K562 (cell line): ENCODE data around the gene FBXL13. TPM values are rescaled to one million over a fixed set of nuclear protein-coding genes. Genes with fewer than 3 reads are reported as not detected.

Experiments
- ATAC-seq: fragments of 200-7000 bp; cut with Tn5 transposase; 3 replicates; pipeline ENCODE4 v1.9.1; 2020; ENCODE audit warnings: moderate library complexity
- BruUV-seq: library from RNA; stranded (reverse); fragments of 400-500 nt; replicated peaks from 2 replicates; lab custom pipeline; 2021; lab: Mats Ljungman, UMichigan
- CTCF ChIA-PET: fragments of 300-600 bp; formaldehyde crosslinking; extraction: SDS; loops from one replicate; lab custom pipeline; 2021; ENCODE audit warnings: low intra/inter-chr PET ratio; lab: Yijun Ruan, JAX
- POLR2A ChIA-PET: fragments of 300-600, 350-650 bp; sonication (Branson Sonifier 250); formaldehyde crosslinking; extraction: SDS; loops from one replicate; lab custom pipeline; 2021; ENCODE audit warnings: antibody characterized with exemption, inconsistent platforms; lab: Yijun Ruan, JAX
- DNase-seq, 4 experiments: peaks; one replicate each; pipeline versions ENCODE4 v3.0.0 to v3.0.0-alpha.2; 2011 to 2018; ENCODE audit warnings: low spot score in 3 of 4, mixed read lengths in 3 of 4; ENCODE audit errors: extremely low read depth in 1 of 4
- FAIRE-seq: peaks from 2 replicates; lab custom pipeline; 2011; peaks lifted over from hg19 to GRCh38; lab: Jason Lieb, UNC
- H2AFZ ChIP-seq: 2 replicates; pipeline ENCODE4 v1.6.0; 2011; ENCODE audit warnings: low read depth, low read length, control low read depth, inconsistent platforms
- H3K27ac ChIP-seq: fragments of 200-600 bp; 3 replicates; pipeline ENCODE4 v1.8.0; 2011; ENCODE audit warnings: low read depth, mild to moderate bottlenecking, control low read depth, inconsistent platforms, low read length, moderate library complexity, mixed read lengths; ENCODE audit errors: extremely low read depth
- H3K27me3 ChIP-seq, 2 experiments: fragments of 300-600 bp in 1 of 2; 2 replicates in 1 of 2; 3 replicates in 1 of 2; pipeline versions ENCODE4 v1.6.0 to v1.8.0; 2011; ENCODE audit warnings: inconsistent platforms in 2 of 2, low read length in 2 of 2, mild to moderate bottlenecking in 1 of 2, mixed read lengths in 1 of 2, moderate library complexity in 1 of 2; ENCODE audit not compliant: control insufficient read depth in 2 of 2, insufficient read depth in 2 of 2
- H3K36me3 ChIP-seq: fragments of 300-600 bp; 3 replicates; pipeline ENCODE4 v1.8.0; 2011; ENCODE audit warnings: mild to moderate bottlenecking, low read length, inconsistent platforms; ENCODE audit not compliant: control insufficient read depth, insufficient read depth
- H3K4me1 ChIP-seq, 2 experiments: fragments of 200-600 bp in 1 of 2; replicated peaks in 1 of 2; 2 replicates in 1 of 2; 3 replicates in 1 of 2; pipeline versions ENCODE4 v1.5.1 to v1.8.0; 2011; ENCODE audit warnings: inconsistent platforms in 2 of 2, low read length in 2 of 2, mild to moderate bottlenecking in 1 of 2, mixed read lengths in 1 of 2, moderate library complexity in 1 of 2; ENCODE audit not compliant: control insufficient read depth in 2 of 2, insufficient read depth in 2 of 2
- H3K4me2 ChIP-seq: 2 replicates; pipeline ENCODE4 v1.6.1; 2011; ENCODE audit warnings: low read length, control low read depth, inconsistent platforms, mixed read lengths; ENCODE audit not compliant: insufficient read depth
- H3K4me3 ChIP-seq: fragments of 200-600 bp; sonication (generic), shearing (Covaris generic); 2 replicates; pipeline ENCODE4 v1.5.1; 2016; ENCODE audit warnings: control low read depth, inconsistent platforms
- H3K79me2 ChIP-seq: fragments of 200-600 bp; 3 replicates; pipeline ENCODE4 v1.8.0; 2011; ENCODE audit warnings: low read length, inconsistent platforms; ENCODE audit not compliant: control insufficient read depth, insufficient read depth
- H3K9ac ChIP-seq, 2 experiments: 2 replicates each; pipeline versions ENCODE4 v1.6.0 to v1.6.1; 2011; ENCODE audit warnings: low read depth in 2 of 2, low read length in 2 of 2, control low read depth in 1 of 2, inconsistent platforms in 1 of 2, mild to moderate bottlenecking in 1 of 2, mixed read lengths in 1 of 2; ENCODE audit not compliant: insufficient read depth in 1 of 2
- H3K9me1 ChIP-seq: one replicate; pipeline ENCODE4 v1.6.0; 2011; ENCODE audit warnings: inconsistent platforms, mild to moderate bottlenecking, low read length, moderate library complexity; ENCODE audit not compliant: control insufficient read depth, insufficient read depth
- H3K9me3 ChIP-seq: replicated peaks from 2 replicates; pipeline ENCODE4 v1.5.1; 2011; ENCODE audit warnings: low read depth, low read length, inconsistent platforms; ENCODE audit not compliant: control insufficient read depth, insufficient read depth
- H4K20me1 ChIP-seq: replicated peaks from 2 replicates; pipeline ENCODE4 v1.6.1; 2011; ENCODE audit warnings: low read length, inconsistent platforms, mixed read lengths; ENCODE audit not compliant: control insufficient read depth, insufficient read depth
- ARHGAP35 ChIP-seq: fragments of 450-650 bp; IDR thresholded peaks from 2 replicates; pipeline ENCODE4 v1.6.1; 2018; ENCODE audit not compliant: partially characterized antibody
- ARID1B ChIP-seq: fragments of 450-650 bp; IDR thresholded peaks from 2 replicates; pipeline ENCODE4 v1.6.1; 2016; ENCODE audit warnings: antibody characterized with exemption, mild to moderate bottlenecking, inconsistent platforms
- CHAMP1 ChIP-seq: fragments of 450-650 bp; IDR thresholded peaks from 2 replicates; pipeline ENCODE4 v1.6.1; 2016; ENCODE audit warnings: mild to moderate bottlenecking
- FIP1L1 ChIP-seq: fragments of 200-400 bp; formaldehyde crosslinking; IDR thresholded peaks from 2 replicates; pipeline ENCODE4 v1.6.1; 2018; ENCODE audit warnings: mild to moderate bottlenecking, low read depth, low read length; ENCODE audit not compliant: poor library complexity, severe bottlenecking
- HNRNPLL ChIP-seq: fragments of 200-400 bp; formaldehyde crosslinking; IDR thresholded peaks from 2 replicates; pipeline ENCODE4 v1.6.1; 2017; ENCODE audit warnings: low read length, low read depth, mild to moderate bottlenecking; ENCODE audit not compliant: poor library complexity, severe bottlenecking
- TAF1 ChIP-seq: IDR thresholded peaks from 2 replicates; pipeline ENCODE4 v1.6.1; 2011; ENCODE audit warnings: mild to moderate bottlenecking, low read length, moderate library complexity; ENCODE audit not compliant: insufficient read depth, control insufficient read depth, severe bottlenecking; ENCODE audit errors: extremely low read depth
- TCF3 ChIP-seq: sonication (generic); formaldehyde crosslinking; IDR thresholded peaks from 2 replicates; pipeline ENCODE4 v1.4.0; 2020; ENCODE audit warnings: mild to moderate bottlenecking, missing genetic modification reagents
- TFAP4 ChIP-seq: sonication (generic); formaldehyde crosslinking; IDR thresholded peaks from 2 replicates; pipeline ENCODE4 v1.8.0; 2022; ENCODE audit warnings: missing genetic modification reagents, mild to moderate bottlenecking, moderate library complexity, borderline replicate concordance
- ZBED1 ChIP-seq: IDR thresholded peaks from 2 replicates; pipeline ENCODE4 v1.6.1; 2014
- WGBS: fragments of 100-300 bp; shearing (Covaris generic); methylation state at CpG from one replicate; pipeline ENCODE4 v1.1.6; 2016; ENCODE audit warnings: low coverage, mixed read lengths; ENCODE audit not compliant: insufficient coverage; ENCODE audit errors: missing lambda C conversion rate; 5-methylcytosine and 5-hydroxymethylcytosine counted together
- in situ Hi-C: fragments of 300-500 bp; cut with MboI; formaldehyde crosslinking; loops from 4 replicates; pipeline ENCODE4 v1.15.0; 2018; ENCODE audit warnings: inconsistent platforms, mixed read lengths
- intact Hi-C: fragments of 100-400 bp; cut with micrococcal nuclease; formaldehyde crosslinking; loops from 2 replicates; pipeline ENCODE4 v1.14.2; 2022
- polyA plus RNA-seq, 8 experiments: library from polyadenylated mRNA; depleted of rRNA in 4 of 8; stranded (reverse) in 5 of 8; unstranded in 3 of 8; fragments of >200 nt; fragmentation: Nextera tagmentation in 2 of 8; fragmentation: Illumina TruSeq in 1 of 8; extraction: Ambion mirVana in 2 of 8; extraction: Trizol in 1 of 8; gene quantifications; 2 replicates each; pipeline versions ENCODE4 v1.2.1 to v1.2.3, GENCODE V29; 2011 to 2014; ENCODE audit warnings: inconsistent platforms in 1 of 8, missing spikeins in 1 of 8
- total RNA-seq, 7 experiments: library from RNA; depleted of rRNA in 6 of 7; stranded (reverse); fragments of >200 nt in 6 of 7; fragmentation: Illumina TruSeq in 2 of 7; extraction: Trizol in 2 of 7; gene quantifications; 2 replicates each; pipeline versions ENCODE4 v1.2.1 to v1.2.3, GENCODE V29; 2011 to 2021; ENCODE audit warnings: low replicate concordance in 1 of 7
- TF ChIP-seq, protein P1 (sequence below): sonication (generic); formaldehyde crosslinking; IDR thresholded peaks from 2 replicates; pipeline ENCODE4 v1.8.1; 2023; ENCODE audit warnings: mild to moderate bottlenecking, missing genetic modification reagents, moderate library complexity
- TF ChIP-seq, protein P2 (sequence below), 2 experiments: fragments of 150-350 bp in 1 of 2; IDR thresholded peaks; 2 replicates each; pipeline ENCODE4 v1.6.1; 2012 to 2016; ENCODE audit warnings: low read depth in 2 of 2, low read length in 2 of 2, mild to moderate bottlenecking in 1 of 2, moderate library complexity in 1 of 2

FBXL13 gene
- total and polyA plus RNA-seq, 9 of the 15 experiments (the other 6 are each of a cell fraction or from before 2014, with no cell fraction given), result 16.3 to 55.0 (median 25.4) TPM

DNA sequence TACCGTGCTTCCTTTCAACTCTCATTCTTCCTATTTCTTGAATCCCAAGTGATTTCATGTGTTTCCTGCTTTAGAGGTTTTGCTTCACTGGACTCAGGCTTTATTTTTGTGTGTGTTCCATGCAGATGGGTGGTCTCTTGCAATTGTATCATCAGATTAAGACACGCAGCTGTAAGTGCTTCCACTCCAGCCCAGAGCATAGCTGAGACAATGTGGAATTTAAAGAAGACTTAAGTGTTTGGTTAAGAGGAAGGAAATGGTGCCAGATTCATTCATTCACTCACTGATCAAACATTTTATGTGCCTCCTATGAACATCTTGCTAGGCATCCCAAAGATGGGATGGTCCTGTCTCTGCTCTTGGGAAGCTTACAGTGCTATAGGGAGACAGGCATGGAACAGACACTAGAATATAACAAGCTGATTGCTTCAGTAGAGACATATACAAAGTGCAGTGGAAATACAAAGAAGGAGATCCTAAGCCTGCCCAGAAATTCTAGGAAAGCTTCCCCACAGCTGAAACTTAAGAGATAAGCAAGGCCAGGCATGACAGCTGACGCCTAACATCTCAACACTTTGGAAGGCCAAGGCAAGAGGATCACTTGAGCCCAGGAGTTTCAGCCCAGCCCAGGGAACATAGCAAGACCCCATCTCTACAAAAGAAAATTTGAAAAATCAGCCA, 207.9 kb downstream of the FBXL13 start:
- no peak overlapping the region; the same call in 1 of the 2 replicates for H3K4me2 ChIP-seq
- no peaks in the 10 kb centered on the region for H3K9me3 ChIP-seq
- 59% methylated on average over 3 of the region's 3 CpGs for WGBS
- no TSS peak for BruUV-seq
- ATAC-seq (peak; percentile 29), DNase-seq (peak in 1 of 4 experiments; percentile 25), FAIRE-seq (no peak)
- no peaks in the 10 kb centered on the region for H3K79me2 ChIP-seq
- no peaks in the 10 kb centered on the region for H3K4me1 ChIP-seq
- CTCF ChIA-PET, result no interaction called here
- H3K27me3 ChIP-seq, result no peaks in the 10 kb centered on the region
- no peaks in the 10 kb centered on the region for H3K9me1 ChIP-seq
- intact Hi-C loops (no loop called here), in situ Hi-C loops (no loop called here)
- H4K20me1 ChIP-seq, result no peaks in the 10 kb centered on the region
- POLR2A ChIA-PET, result no interaction called here
- no peak overlapping the region for H3K27ac ChIP-seq
- H3K9ac ChIP-seq, result no peak overlapping the region
- no peak overlapping the region for H3K4me3 ChIP-seq
- peak; percentile 40; the same call in 1 of the 2 replicates for TF ChIP-seq TFAP4 (CRISPR knock-in tag)
- TF ChIP-seq ARID1B, result 0 out of 2 replicates have a peak, but pooled peaks have one; percentile 14
- no peak for TF ChIP-seq FIP1L1
- no peak for TF ChIP-seq HNRNPLL
- no peak for TF ChIP-seq TAF1
- TF ChIP-seq, protein P1, sequence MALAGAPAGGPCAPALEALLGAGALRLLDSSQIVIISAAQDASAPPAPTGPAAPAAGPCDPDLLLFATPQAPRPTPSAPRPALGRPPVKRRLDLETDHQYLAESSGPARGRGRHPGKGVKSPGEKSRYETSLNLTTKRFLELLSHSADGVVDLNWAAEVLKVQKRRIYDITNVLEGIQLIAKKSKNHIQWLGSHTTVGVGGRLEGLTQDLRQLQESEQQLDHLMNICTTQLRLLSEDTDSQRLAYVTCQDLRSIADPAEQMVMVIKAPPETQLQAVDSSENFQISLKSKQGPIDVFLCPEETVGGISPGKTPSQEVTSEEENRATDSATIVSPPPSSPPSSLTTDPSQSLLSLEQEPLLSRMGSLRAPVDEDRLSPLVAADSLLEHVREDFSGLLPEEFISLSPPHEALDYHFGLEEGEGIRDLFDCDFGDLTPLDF, result no peak
- TF ChIP-seq, protein P2, sequence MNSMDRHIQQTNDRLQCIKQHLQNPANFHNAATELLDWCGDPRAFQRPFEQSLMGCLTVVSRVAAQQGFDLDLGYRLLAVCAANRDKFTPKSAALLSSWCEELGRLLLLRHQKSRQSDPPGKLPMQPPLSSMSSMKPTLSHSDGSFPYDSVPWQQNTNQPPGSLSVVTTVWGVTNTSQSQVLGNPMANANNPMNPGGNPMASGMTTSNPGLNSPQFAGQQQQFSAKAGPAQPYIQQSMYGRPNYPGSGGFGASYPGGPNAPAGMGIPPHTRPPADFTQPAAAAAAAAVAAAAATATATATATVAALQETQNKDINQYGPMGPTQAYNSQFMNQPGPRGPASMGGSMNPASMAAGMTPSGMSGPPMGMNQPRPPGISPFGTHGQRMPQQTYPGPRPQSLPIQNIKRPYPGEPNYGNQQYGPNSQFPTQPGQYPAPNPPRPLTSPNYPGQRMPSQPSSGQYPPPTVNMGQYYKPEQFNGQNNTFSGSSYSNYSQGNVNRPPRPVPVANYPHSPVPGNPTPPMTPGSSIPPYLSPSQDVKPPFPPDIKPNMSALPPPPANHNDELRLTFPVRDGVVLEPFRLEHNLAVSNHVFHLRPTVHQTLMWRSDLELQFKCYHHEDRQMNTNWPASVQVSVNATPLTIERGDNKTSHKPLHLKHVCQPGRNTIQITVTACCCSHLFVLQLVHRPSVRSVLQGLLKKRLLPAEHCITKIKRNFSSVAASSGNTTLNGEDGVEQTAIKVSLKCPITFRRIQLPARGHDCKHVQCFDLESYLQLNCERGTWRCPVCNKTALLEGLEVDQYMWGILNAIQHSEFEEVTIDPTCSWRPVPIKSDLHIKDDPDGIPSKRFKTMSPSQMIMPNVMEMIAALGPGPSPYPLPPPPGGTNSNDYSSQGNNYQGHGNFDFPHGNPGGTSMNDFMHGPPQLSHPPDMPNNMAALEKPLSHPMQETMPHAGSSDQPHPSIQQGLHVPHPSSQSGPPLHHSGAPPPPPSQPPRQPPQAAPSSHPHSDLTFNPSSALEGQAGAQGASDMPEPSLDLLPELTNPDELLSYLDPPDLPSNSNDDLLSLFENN (IDR thresholded peaks at IDR 0.05; ENCODE audit: low read depth in 2 of 2, low read length in 2 of 2), result no peak
- no peak for TF ChIP-seq ZBED1
- TF ChIP-seq CHAMP1, result no peak
- no peak for TF ChIP-seq ARHGAP35
- TF ChIP-seq TCF3 (CRISPR knock-in tag), result 0 out of 2 replicates have a peak, but pooled peaks have one; percentile 29
- H3K36me3 ChIP-seq, result peaks cover 50% of the 10 kb centered on the region; the same call in 2 of the 3 replicates
- H2AFZ ChIP-seq, result no peak overlapping the region
